H7 (cell line): ENCODE measurements around the gene CDC26. TPM values are rescaled to one million over a fixed set of nuclear protein-coding genes. Genes with fewer than 3 reads are reported as not detected.
A peak's percentile ranks its signal among the peaks of the same experiment; 100 is the strongest.
"Not testable (repeated sequence)": the region's sequence is repeated elsewhere in the genome, so short reads cannot be mapped to it uniquely, and the experiment has no call there.

ENCODE experiments used
- DNase-seq: peaks from one replicate; pipeline ENCODE4 v3.0.0; 2012
- H3K27me3 ChIP-seq: 2 replicates; pipeline ENCODE4 v1.6.0; 2011; ENCODE audit warnings: mild to moderate bottlenecking, low read length; ENCODE audit not compliant: control insufficient read depth, insufficient read depth
- H3K36me3 ChIP-seq: replicated peaks from 2 replicates; pipeline ENCODE4 v1.5.1; 2011; ENCODE audit warnings: low read length; ENCODE audit not compliant: control insufficient read depth, insufficient read depth
- H3K4me3 ChIP-seq: 2 replicates; pipeline ENCODE4 v1.5.1; 2011; ENCODE audit warnings: low read depth, mild to moderate bottlenecking, control low read depth, low read length, moderate library complexity; ENCODE audit not compliant: insufficient read depth
- total RNA-seq: library from RNA; depleted of rRNA; stranded (reverse); fragments of >200 nt; shearing (Covaris generic); gene quantifications from 2 replicates; pipeline ENCODE4 v1.2.3, GENCODE V29; 2014

Gene CDC26
- total RNA-seq, 1 experiment from 2014 or later, result 36.0 TPM

- H3K36me3 ChIP-seq, result no peaks in the 10 kb centered on the region
- DNase-seq, result no peak
- no peaks in the 10 kb centered on the region for H3K27me3 ChIP-seq
- H3K4me3 ChIP-seq, result no peak overlapping the region
Measured at GRCh38 chr9:113238202-113238858, 37.0 kb downstream of the CDC26 start.

GRCh38 chr9:113237026-113237425 lies 38.3 kb downstream of the CDC26 start:
- Histone ChIP-seq H3K27me3 (no peaks in the 10 kb centered on the region), H3K4me3 (no peak overlapping the region), H3K36me3 (no peaks in the 10 kb centered on the region)
- DNase-seq, result no peak

GRCh38 chr9:113235701-113236255 lies 39.6 kb downstream of the CDC26 start:
- H3K4me3 ChIP-seq, DNase-seq, H3K27me3 ChIP-seq, H3K36me3 ChIP-seq: not testable (repeated sequence)

GRCh38 chr9:113231701-113232100 lies 43.7 kb downstream of the CDC26 start:
- no peaks in the 10 kb centered on the region for H3K36me3 ChIP-seq
- no peaks in the 10 kb centered on the region for H3K27me3 ChIP-seq
- DNase-seq, result no peak
- H3K4me3 ChIP-seq, result no peak overlapping the region

GRCh38 chr9:113228130-113228665 lies 47.2 kb downstream of the CDC26 start:
- no peak for DNase-seq
- H3K36me3 ChIP-seq, result no peaks in the 10 kb centered on the region
- no peaks in the 10 kb centered on the region for H3K27me3 ChIP-seq
- no peak overlapping the region for H3K4me3 ChIP-seq

GRCh38 chr9:113227436-113227835 lies 47.9 kb downstream of the CDC26 start:
- no peak for DNase-seq
- Histone ChIP-seq H3K4me3 (no peak overlapping the region), H3K36me3 (no peaks in the 10 kb centered on the region), H3K27me3 (no peaks in the 10 kb centered on the region)

GRCh38 chr9:113223963-113224362 lies 51.4 kb downstream of the CDC26 start:
- Histone ChIP-seq H3K36me3 (no peaks in the 10 kb centered on the region), H3K4me3 (no peak overlapping the region), H3K27me3 (no peaks in the 10 kb centered on the region)
- no peak for DNase-seq

- Histone ChIP-seq H3K27me3 (no peaks in the 10 kb centered on the region), H3K36me3 (no peaks in the 10 kb centered on the region), H3K4me3 (peak overlapping the region; percentile 88)
- peak; percentile 11 for DNase-seq
Measured at GRCh38 chr9:113222482-113222841, 52.9 kb downstream of the CDC26 start.

- Histone ChIP-seq H3K27me3 (no peaks in the 10 kb centered on the region), H3K36me3 (no peaks in the 10 kb centered on the region), H3K4me3 (peak overlapping the region; percentile 88)
- no peak for DNase-seq
Measured at GRCh38 chr9:113221800-113222481, 53.4 kb downstream of the CDC26 start.

GRCh38 chr9:113221003-113221799 lies 54.2 kb downstream of the CDC26 start, which contains the start of the genes FKBP15 and SLC31A1:
FKBP15 (minus strand) TSS chr9:113221277; CDS start chr9:113221243, 34 bp downstream.
SLC31A1 (plus strand) TSS chr9:113221544; CDS start chr9:113256149, 34,605 bp downstream.
- DNase-seq, result peak; percentile 97
- peak within 1 kb of the TSS; percentile 88 for H3K4me3 ChIP-seq
- H3K36me3 ChIP-seq, result no peaks in the 10 kb centered on the region
- H3K27me3 ChIP-seq, result no peaks in the 10 kb centered on the region

GRCh38 chr9:113220467-113221002 lies 54.8 kb downstream of the CDC26 start:
- no peaks in the 10 kb centered on the region for H3K36me3 ChIP-seq
- H3K4me3 ChIP-seq, result peak overlapping the region; percentile 74
- H3K27me3 ChIP-seq, result no peaks in the 10 kb centered on the region
- peak; percentile 8 for DNase-seq

GRCh38 chr9:113219969-113220368 lies 55.4 kb downstream of the CDC26 start:
- Histone ChIP-seq H3K27me3 (no peaks in the 10 kb centered on the region), H3K36me3 (no peaks in the 10 kb centered on the region), H3K4me3 (peak overlapping the region; percentile 74; the same call in 1 of the 2 replicates)
- DNase-seq, result no peak

GRCh38 chr9:113219186-113219936 lies 56.0 kb downstream of the CDC26 start:
- no peaks in the 10 kb centered on the region for H3K36me3 ChIP-seq
- H3K27me3 ChIP-seq, result no peaks in the 10 kb centered on the region
- no peak for DNase-seq
- H3K4me3 ChIP-seq, result no peak overlapping the region
